WTC11 (cell line): Measurements from ENCODE around the gene CASKIN1. TPM values are rescaled to one million over a fixed set of nuclear protein-coding genes. Genes with fewer than 3 reads are reported as not detected.

Experiments
- ATF2 ChIP-seq: sonication (generic); formaldehyde crosslinking; IDR thresholded peaks from 2 replicates; pipeline ENCODE4 v1.8.1; 2022; ENCODE audit warnings: low read depth, missing genetic modification reagents, borderline replicate concordance
- GTF2I ChIP-seq: fragments of 250-450 bp; sonication (Bioruptor Pico); conservative IDR thresholded peaks from 2 replicates; pipeline ENCODE4 v1.4.0; 2021; ENCODE audit warnings: mild to moderate bottlenecking
- JUN ChIP-seq: sonication (generic); formaldehyde crosslinking; IDR thresholded peaks from 2 replicates; pipeline ENCODE4 v1.8.0; 2023; ENCODE audit warnings: mild to moderate bottlenecking, missing genetic modification reagents
- MXD4 ChIP-seq: fragments of 250-450 bp; sonication (Bioruptor Pico); IDR thresholded peaks from 2 replicates; pipeline ENCODE4 v1.8.0; 2021; ENCODE audit warnings: mild to moderate bottlenecking, moderate library complexity, borderline replicate concordance
- MYBL2 ChIP-seq: sonication (generic); formaldehyde crosslinking; IDR thresholded peaks from 2 replicates; pipeline ENCODE4 v1.8.1; 2023; ENCODE audit warnings: mild to moderate bottlenecking, moderate library complexity, missing genetic modification reagents
- NFYB ChIP-seq: sonication (generic); formaldehyde crosslinking; conservative IDR thresholded peaks from 2 replicates; pipeline ENCODE4 v1.8.0; 2022; ENCODE audit warnings: low read depth, missing genetic modification reagents
- NR1H2 ChIP-seq: sonication (generic); formaldehyde crosslinking; IDR thresholded peaks from 2 replicates; pipeline ENCODE4 v1.9.0; 2021; ENCODE audit warnings: mild to moderate bottlenecking, moderate library complexity, missing genetic modification reagents
- NR3C1 ChIP-seq: sonication (generic); formaldehyde crosslinking; conservative IDR thresholded peaks from 2 replicates; pipeline ENCODE4 v1.8.1; 2023; ENCODE audit warnings: low read depth, mild to moderate bottlenecking, missing genetic modification reagents
- OVOL2 ChIP-seq: fragments of 250-450 bp; sonication (Bioruptor Pico); IDR thresholded peaks from 2 replicates; pipeline ENCODE4 v1.9.0; 2021; ENCODE audit warnings: mild to moderate bottlenecking, borderline replicate concordance
- PRRX2 ChIP-seq: fragments of 250-450 bp; sonication (Bioruptor Pico); IDR thresholded peaks from 2 replicates; pipeline ENCODE4 v1.8.0; 2021; ENCODE audit warnings: mild to moderate bottlenecking
- RORB ChIP-seq: fragments of 250-450 bp; sonication (Bioruptor Pico); IDR thresholded peaks from 2 replicates; pipeline ENCODE4 v1.9.0; 2021; ENCODE audit warnings: mild to moderate bottlenecking
- SMAD3 ChIP-seq: sonication (generic); formaldehyde crosslinking; IDR thresholded peaks from 2 replicates; pipeline ENCODE4 v1.8.0; 2022; ENCODE audit warnings: missing genetic modification reagents, mild to moderate bottlenecking, borderline replicate concordance
- STAT6 ChIP-seq: sonication (generic); formaldehyde crosslinking; conservative IDR thresholded peaks from 2 replicates; pipeline ENCODE4 v1.8.1; 2023; ENCODE audit warnings: mild to moderate bottlenecking, low read depth, missing genetic modification reagents, moderate library complexity
- TEAD1 ChIP-seq: sonication (generic); formaldehyde crosslinking; IDR thresholded peaks from 2 replicates; pipeline ENCODE4 v1.8.0; 2022; ENCODE audit warnings: mild to moderate bottlenecking, missing genetic modification reagents
- USF1 ChIP-seq: sonication (generic); formaldehyde crosslinking; IDR thresholded peaks from 2 replicates; pipeline ENCODE4 v1.8.0; 2022; ENCODE audit warnings: mild to moderate bottlenecking, missing genetic modification reagents
- ZBTB43 ChIP-seq: sonication (generic); formaldehyde crosslinking; IDR thresholded peaks from 2 replicates; pipeline ENCODE4 v1.8.1; 2023; ENCODE audit warnings: mild to moderate bottlenecking, missing genetic modification reagents
- ZNF317 ChIP-seq: sonication (generic); formaldehyde crosslinking; IDR thresholded peaks from 2 replicates; pipeline ENCODE4 v1.8.1; 2023; ENCODE audit warnings: low read depth, mild to moderate bottlenecking, moderate library complexity, missing genetic modification reagents, borderline replicate concordance
- ZNF512 ChIP-seq: sonication (generic); formaldehyde crosslinking; IDR thresholded peaks from 2 replicates; pipeline ENCODE4 v1.8.1; 2022; ENCODE audit warnings: missing genetic modification reagents, borderline replicate concordance
- total RNA-seq: library from RNA; stranded (reverse); gene quantifications from 3 replicates; pipeline ENCODE4 v1.2.3, GENCODE V29; 2021

The CASKIN1 gene
- total RNA-seq, 1 experiment from 2014 or later: 9.4 TPM

- no peak for TF ChIP-seq STAT6 (CRISPR knock-in tag)
- TF ChIP-seq ZNF317: no peak
- TF ChIP-seq OVOL2 (CRISPR knock-in tag): no peak
- no peak for TF ChIP-seq NR1H2 (CRISPR knock-in tag)
- TF ChIP-seq MYBL2 (CRISPR knock-in tag): no peak; the same call in 1 of the 2 replicates
- no peak for TF ChIP-seq TEAD1 (CRISPR knock-in tag)
- no peak for TF ChIP-seq ATF2 (CRISPR knock-in tag)
- TF ChIP-seq NR3C1 (CRISPR knock-in tag): no peak
- TF ChIP-seq JUN (CRISPR knock-in tag): 0 out of 2 replicates have a peak, but pooled peaks have one; percentile 14
- no peak for TF ChIP-seq RORB (CRISPR knock-in tag)
- TF ChIP-seq GTF2I (CRISPR knock-in tag): 0 out of 2 replicates have a peak, but pooled peaks have one; percentile 57
- TF ChIP-seq MXD4 (CRISPR knock-in tag): no peak
- no peak for TF ChIP-seq ZBTB43 (CRISPR knock-in tag)
- no peak for TF ChIP-seq USF1
- no peak for TF ChIP-seq ZNF512 (CRISPR knock-in tag)
- 0 out of 2 replicates have a peak, but pooled peaks have one; percentile 23 for TF ChIP-seq NFYB (CRISPR knock-in tag)
- peak; percentile 44; the same call in 1 of the 2 replicates for TF ChIP-seq SMAD3
- peak; percentile 87 for TF ChIP-seq PRRX2 (CRISPR knock-in tag)
Observed at GRCh38 chr16:2151188-2152091, 45.0 kb downstream of the CASKIN1 start (continued).
